Erythroblast (primary cell): Measurements from ENCODE around the gene CRTC2.

Source experiments
- GATA1 ChIP-seq: IDR thresholded peaks from 2 replicates; pipeline ENCODE4 v1.6.1; 2011; ENCODE audit warnings: low read depth, mild to moderate bottlenecking, control low read depth, low read length, moderate library complexity
- POLR2A ChIP-seq: IDR thresholded peaks from 2 replicates; pipeline ENCODE4 v1.6.1; 2011; ENCODE audit warnings: mild to moderate bottlenecking, low read length

GRCh38 chr1:153957744-153958110, 685 bp downstream of the CRTC2 start:
- no peak for TF ChIP-seq POLR2A
- no peak for TF ChIP-seq GATA1
